ENCODE data around the gene AP5Z1. TPM values are rescaled to one million over a fixed set of nuclear protein-coding genes. Genes with fewer than 3 reads are reported as not detected.
A peak's percentile ranks its signal among the peaks of the same experiment; 100 is the strongest.

AP5Z1 gene, protein sequence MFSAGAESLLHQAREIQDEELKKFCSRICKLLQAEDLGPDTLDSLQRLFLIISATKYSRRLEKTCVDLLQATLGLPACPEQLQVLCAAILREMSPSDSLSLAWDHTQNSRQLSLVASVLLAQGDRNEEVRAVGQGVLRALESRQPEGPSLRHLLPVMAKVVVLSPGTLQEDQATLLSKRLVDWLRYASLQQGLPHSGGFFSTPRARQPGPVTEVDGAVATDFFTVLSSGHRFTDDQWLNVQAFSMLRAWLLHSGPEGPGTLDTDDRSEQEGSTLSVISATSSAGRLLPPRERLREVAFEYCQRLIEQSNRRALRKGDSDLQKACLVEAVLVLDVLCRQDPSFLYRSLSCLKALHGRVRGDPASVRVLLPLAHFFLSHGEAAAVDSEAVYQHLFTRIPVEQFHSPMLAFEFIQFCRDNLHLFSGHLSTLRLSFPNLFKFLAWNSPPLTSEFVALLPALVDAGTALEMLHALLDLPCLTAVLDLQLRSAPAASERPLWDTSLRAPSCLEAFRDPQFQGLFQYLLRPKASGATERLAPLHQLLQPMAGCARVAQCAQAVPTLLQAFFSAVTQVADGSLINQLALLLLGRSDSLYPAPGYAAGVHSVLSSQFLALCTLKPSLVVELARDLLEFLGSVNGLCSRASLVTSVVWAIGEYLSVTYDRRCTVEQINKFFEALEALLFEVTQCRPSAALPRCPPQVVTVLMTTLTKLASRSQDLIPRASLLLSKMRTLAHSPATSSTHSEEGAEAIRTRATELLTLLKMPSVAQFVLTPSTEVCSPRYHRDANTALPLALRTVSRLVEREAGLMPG
- total RNA-seq (2014; rRNA removed; shearing (Covaris generic)) (35.0 and 37.0 TPM in 2 replicates), total RNA-seq (2022) (32.1 and 32.8 TPM in 2 replicates), Bru-seq, nascent RNA (percentile 52 among the genes with signal in this experiment), BruChase-seq, experiment 1, labeled RNA remaining after a 6-hour chase (percentile 59 among the genes with signal in this experiment), BruChase-seq, experiment 2, labeled RNA remaining after a 2-hour chase (percentile 64 among the genes with signal in this experiment)
- long read RNA-seq, transcript AP5Z1-201 (17 exons, 2,889 nt) = major isoform, 23 of 50 reads
- long read RNA-seq, partial matches to known transcripts = 8 of 50 reads
- long read RNA-seq, other reads (novel, unspliced or antisense) = 18 of 50 reads

DNA sequence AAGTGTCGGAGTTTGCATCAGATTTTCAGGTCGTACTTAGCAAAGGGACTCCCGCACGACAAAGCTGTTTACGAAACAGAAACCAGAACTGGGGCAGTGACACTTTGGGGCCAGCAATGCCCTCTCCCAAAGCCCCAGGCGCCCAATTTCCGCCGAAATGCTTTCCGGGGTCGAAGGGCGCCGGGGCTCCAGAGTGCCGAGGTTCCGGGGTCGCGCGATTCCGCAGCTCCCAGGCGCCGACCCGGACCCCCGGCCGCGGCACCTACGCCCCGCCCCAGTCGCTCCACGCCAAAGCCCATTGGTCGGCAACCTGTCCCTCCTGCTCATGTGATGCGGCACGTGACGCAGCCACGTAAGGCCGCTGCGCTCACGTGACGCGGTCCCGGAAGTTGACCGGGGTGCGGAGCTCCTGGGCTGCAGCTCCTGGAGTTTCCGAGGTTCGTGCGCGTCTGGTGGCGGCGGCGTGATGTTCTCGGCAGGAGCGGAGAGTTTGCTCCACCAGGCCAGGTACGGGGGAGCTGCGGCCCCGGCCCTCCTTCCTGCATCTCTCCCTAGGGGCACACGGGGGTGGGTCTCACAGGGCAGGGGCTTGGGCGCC lies at the start of gene AP5Z1:
Gene AP5Z1, plus strand, starts transcription at position 374 of the 598 bp plus-strand sequence. Its CDS starts 93 bp downstream, at position 467.
- intact Hi-C loops (cut with micrococcal nuclease; ENCODE audit: unreplicated experiment) = loop anchor here (10.0 kb wide), 1 partner anchor 199 kb away; no protein-coding TSS in a partner anchor
- ChIA-PET CTCF (ENCODE audit: unreplicated experiment) (no interaction called here), POLR2A (interaction anchor here (0.7 to 2.3 kb wide), 5 partner anchors 25 to 622 kb away, joined by 3 to 9 read pairs (median 5); no protein-coding TSS in a partner anchor)
- H3K79me2 ChIP-seq (ENCODE audit: insufficient read depth, low read depth, low read length) = peaks cover 25% of the 10 kb centered on the region
- peak within 1 kb of the TSS; percentile 93 for H2AFZ ChIP-seq (ENCODE audit: low read length)
- peak within 1 kb of the TSS; percentile 47 for H3K27ac ChIP-seq (ENCODE audit: low read depth, low read length, poor library complexity, severe bottlenecking)
- peak within 1 kb of the TSS; percentile 100 for H3K4me3 ChIP-seq (ENCODE audit: low read depth, low read length, poor library complexity, severe bottlenecking)
- no peaks in the 10 kb centered on the region for H3K9me2 ChIP-seq (ENCODE audit: insufficient read depth, low read length)
- H3K4me1 ChIP-seq (ENCODE audit: insufficient read depth, low read length, poor library complexity, severe bottlenecking) = peaks cover 18% of the 10 kb centered on the region
- no TSS peak for BruUV-seq (replicated peaks)
- no peaks in the 10 kb centered on the region for H3K9me3 ChIP-seq (ENCODE audit: low read length)
- H3K36me3 ChIP-seq (ENCODE audit: insufficient read depth, low read length) = no peaks in the 10 kb centered on the region
- TF ChIP-seq, protein P1, sequence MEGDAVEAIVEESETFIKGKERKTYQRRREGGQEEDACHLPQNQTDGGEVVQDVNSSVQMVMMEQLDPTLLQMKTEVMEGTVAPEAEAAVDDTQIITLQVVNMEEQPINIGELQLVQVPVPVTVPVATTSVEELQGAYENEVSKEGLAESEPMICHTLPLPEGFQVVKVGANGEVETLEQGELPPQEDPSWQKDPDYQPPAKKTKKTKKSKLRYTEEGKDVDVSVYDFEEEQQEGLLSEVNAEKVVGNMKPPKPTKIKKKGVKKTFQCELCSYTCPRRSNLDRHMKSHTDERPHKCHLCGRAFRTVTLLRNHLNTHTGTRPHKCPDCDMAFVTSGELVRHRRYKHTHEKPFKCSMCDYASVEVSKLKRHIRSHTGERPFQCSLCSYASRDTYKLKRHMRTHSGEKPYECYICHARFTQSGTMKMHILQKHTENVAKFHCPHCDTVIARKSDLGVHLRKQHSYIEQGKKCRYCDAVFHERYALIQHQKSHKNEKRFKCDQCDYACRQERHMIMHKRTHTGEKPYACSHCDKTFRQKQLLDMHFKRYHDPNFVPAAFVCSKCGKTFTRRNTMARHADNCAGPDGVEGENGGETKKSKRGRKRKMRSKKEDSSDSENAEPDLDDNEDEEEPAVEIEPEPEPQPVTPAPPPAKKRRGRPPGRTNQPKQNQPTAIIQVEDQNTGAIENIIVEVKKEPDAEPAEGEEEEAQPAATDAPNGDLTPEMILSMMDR (conservative IDR thresholded peaks at IDR 0.05; ENCODE audit: low read length) = no peak
- no peak for TF ChIP-seq EZH2phosphoT487 (IDR thresholded peaks at IDR 0.05; ENCODE audit: borderline replicate concordance, low read depth, low read length)
- H3K4me2 ChIP-seq (ENCODE audit: low read length) = peak within 1 kb of the TSS; percentile 100
- no peaks in the 10 kb centered on the region for H4K20me1 ChIP-seq (ENCODE audit: insufficient read depth, low read length)
- peak; percentile 97 for DNase-seq (ENCODE audit: low spot score)

DNA sequence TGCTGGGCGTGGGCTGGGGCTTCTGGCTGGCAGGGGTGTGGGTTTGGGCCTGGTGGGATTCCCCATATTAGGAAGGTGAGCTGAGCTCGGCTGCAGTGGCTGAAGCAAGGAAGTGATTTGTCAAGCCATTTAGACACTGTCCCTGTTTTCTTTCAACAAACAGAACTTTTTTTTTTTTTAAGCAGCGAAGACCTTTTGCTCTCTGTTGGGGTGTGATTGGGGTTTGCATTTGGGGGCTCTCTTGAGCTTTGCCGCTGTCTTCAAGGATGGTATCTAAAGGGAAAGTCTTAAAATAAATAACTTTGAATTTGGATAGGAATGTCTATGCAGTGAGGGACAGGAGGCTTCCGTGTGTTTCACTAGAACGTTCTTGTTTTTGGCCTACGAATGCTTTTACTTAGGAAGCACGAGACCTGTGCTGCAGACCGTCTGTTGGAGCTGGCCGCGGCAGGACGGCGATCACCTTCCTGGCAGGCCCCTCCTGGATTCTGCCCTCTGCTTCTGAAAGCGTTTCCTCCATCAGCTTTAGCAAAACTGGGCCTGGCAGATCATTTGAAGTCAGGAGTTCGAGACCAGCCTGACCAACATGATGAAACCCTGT lies 49.5 kb upstream of the AP5Z1 start:
- Histone ChIP-seq H3K27ac (ENCODE audit: low read depth, low read length, poor library complexity, severe bottlenecking) (no peak overlapping the region), H3K4me3 (ENCODE audit: low read depth, low read length, poor library complexity, severe bottlenecking) (no peak overlapping the region), H3K4me2 (ENCODE audit: low read length) (peak overlapping the region; percentile 46; the same call in 1 of the 2 replicates), H2AFZ (ENCODE audit: low read length) (no peak overlapping the region), H4K20me1 (ENCODE audit: insufficient read depth, low read length) (peaks cover 4% of the 10 kb centered on the region; the same call in 1 of the 2 replicates), H3K36me3 (ENCODE audit: insufficient read depth, low read length) (peaks cover 16% of the 10 kb centered on the region; the same call in 1 of the 2 replicates), H3K4me1 (ENCODE audit: insufficient read depth, low read length, poor library complexity, severe bottlenecking) (peaks cover 2% of the 10 kb centered on the region), H3K79me2 (ENCODE audit: insufficient read depth, low read depth, low read length) (no peaks in the 10 kb centered on the region), H3K9me3 (ENCODE audit: low read length) (no peaks in the 10 kb centered on the region), H3K9me2 (ENCODE audit: insufficient read depth, low read length) (no peaks in the 10 kb centered on the region)
- CTCF ChIA-PET (ENCODE audit: unreplicated experiment) = no interaction called here
- intact Hi-C loops (cut with micrococcal nuclease; ENCODE audit: unreplicated experiment) = no loop called here
- BruUV-seq (replicated peaks) = no TSS peak
- POLR2A ChIA-PET = no interaction called here
- DNase-seq (ENCODE audit: low spot score) = no peak
- no peak for TF ChIP-seq EZH2phosphoT487 (IDR thresholded peaks at IDR 0.05; ENCODE audit: borderline replicate concordance, low read depth, low read length)
- TF ChIP-seq, protein P1 (conservative IDR thresholded peaks at IDR 0.05; ENCODE audit: low read length) = no peak
